GM12874 (cell line): ENCODE results near the gene HLA-F.

Experiments
- CTCF ChIP-seq: IDR thresholded peaks from 2 replicates; pipeline ENCODE4 v1.5.1; 2011; ENCODE audit warnings: low read depth, mild to moderate bottlenecking, control low read depth, low read length, moderate library complexity; ENCODE audit not compliant: insufficient read depth

Gene HLA-F

GRCh38 chr6:29751480-29751879 lies 28.2 kb downstream of the HLA-F start:
- TF ChIP-seq CTCF = no peak

GRCh38 chr6:29752451-29753308 lies 29.4 kb downstream of the HLA-F start:
- TF ChIP-seq CTCF = peak; percentile 99

- TF ChIP-seq CTCF = no peak
Observed at GRCh38 chr6:29753309-29753644, 30.0 kb downstream of the HLA-F start.

- no peak for TF ChIP-seq CTCF
Observed at GRCh38 chr6:29755295-29755871, 32.1 kb downstream of the HLA-F start.

- TF ChIP-seq CTCF = no peak
Observed at GRCh38 chr6:29757282-29757681, 34.0 kb downstream of the HLA-F start.

GRCh38 chr6:29757701-29758293 lies 34.6 kb downstream of the HLA-F start:
- no peak for TF ChIP-seq CTCF

GRCh38 chr6:29758761-29759160 lies 35.5 kb downstream of the HLA-F start:
- no peak for TF ChIP-seq CTCF
